Measurements from ENCODE around the gene SLC37A1.

The SLC37A1 gene

DNA sequence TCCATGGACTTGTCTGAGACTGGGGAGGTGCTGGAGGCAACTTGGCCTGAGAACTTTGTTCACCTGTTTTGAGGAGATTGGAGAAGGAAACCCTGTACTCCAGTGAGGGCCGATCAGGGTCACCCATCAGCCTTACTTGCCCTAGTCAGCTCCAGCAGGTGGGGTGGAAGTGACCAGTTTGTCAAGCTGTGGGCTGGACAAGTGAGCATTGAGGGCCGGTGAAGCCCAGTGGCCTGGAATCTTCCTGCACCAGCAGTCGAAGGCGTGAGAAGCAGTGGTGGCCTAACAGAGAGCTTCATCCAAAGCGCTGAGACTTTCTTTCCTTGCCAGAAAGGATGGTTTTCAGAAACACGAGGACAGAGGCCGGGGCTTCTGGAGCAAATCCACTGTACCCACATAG, 9.6 kb downstream of the SLC37A1 start:
- TF ChIP-seq, protein P1, sequence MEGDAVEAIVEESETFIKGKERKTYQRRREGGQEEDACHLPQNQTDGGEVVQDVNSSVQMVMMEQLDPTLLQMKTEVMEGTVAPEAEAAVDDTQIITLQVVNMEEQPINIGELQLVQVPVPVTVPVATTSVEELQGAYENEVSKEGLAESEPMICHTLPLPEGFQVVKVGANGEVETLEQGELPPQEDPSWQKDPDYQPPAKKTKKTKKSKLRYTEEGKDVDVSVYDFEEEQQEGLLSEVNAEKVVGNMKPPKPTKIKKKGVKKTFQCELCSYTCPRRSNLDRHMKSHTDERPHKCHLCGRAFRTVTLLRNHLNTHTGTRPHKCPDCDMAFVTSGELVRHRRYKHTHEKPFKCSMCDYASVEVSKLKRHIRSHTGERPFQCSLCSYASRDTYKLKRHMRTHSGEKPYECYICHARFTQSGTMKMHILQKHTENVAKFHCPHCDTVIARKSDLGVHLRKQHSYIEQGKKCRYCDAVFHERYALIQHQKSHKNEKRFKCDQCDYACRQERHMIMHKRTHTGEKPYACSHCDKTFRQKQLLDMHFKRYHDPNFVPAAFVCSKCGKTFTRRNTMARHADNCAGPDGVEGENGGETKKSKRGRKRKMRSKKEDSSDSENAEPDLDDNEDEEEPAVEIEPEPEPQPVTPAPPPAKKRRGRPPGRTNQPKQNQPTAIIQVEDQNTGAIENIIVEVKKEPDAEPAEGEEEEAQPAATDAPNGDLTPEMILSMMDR (conservative IDR thresholded peaks at IDR 0.05; ENCODE audit: low read depth): no peak
- CTCF ChIA-PET: no interaction called here
- POLR2A ChIA-PET (ENCODE audit: low non-redundant PET): no interaction called here
- no peak overlapping the region for H3K27ac ChIP-seq
- no peak for DNase-seq (ENCODE audit: low spot score)

DNA sequence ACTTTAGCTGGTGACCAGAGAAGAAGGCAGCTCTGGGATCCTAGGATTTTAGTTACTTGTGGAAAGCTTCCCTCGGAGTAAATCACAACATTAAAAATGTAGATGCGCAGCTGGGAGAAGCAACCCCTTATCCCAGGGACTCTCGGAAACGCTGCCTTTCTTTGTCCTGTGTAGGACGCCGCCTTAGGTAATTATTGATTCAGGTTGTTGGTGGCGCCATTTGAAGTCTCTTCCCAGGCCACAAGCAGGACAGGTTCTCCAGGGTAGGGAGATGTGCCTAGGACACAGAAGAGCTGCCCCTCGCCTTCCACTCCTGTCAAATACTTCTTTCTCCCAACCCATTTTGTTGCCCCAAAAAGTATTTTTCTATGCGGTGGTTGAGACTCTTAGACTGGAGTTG, 10.3 kb downstream of the SLC37A1 start:
- TF ChIP-seq, protein P1 (conservative IDR thresholded peaks at IDR 0.05; ENCODE audit: low read depth): no peak
- ChIA-PET POLR2A (ENCODE audit: low non-redundant PET) (no interaction called here), CTCF (no interaction called here)
- DNase-seq (ENCODE audit: low spot score): no peak
- no peak overlapping the region for H3K27ac ChIP-seq

DNA sequence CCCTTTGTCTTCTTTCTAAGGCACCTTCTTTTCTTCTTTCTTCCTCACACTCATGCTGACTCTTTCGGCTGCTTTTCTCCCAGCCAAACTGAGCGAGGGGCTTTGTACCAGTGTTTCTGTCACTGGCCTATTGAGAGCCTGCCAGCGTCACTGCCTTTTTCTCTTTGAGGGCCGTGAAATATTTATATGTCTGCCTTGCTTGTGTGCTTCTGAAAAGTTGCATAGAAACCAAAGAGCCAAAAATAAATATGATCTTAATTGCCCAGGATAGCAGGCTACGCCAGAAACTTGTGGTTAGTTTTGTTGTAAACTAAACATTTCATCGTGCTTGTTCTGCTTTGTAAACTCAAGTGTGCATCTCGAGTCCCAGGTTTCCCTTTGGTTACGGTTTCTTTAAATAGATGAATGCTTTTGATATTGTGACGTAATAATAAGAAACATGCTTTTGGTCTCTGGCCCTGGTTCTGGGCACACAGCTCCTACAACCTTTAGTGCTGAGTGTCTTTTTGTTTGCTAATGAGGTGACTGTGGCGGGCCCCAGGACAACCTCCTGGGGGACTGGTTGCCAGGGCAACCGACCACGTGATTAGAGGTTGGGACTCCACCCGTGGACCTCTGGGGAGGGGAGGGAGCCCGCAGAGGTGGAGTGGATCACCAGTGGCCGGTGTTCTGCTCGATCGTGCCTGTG, 10.8 kb downstream of the SLC37A1 start:
- TF ChIP-seq, protein P1 (conservative IDR thresholded peaks at IDR 0.05; ENCODE audit: low read depth): no peak

DNA sequence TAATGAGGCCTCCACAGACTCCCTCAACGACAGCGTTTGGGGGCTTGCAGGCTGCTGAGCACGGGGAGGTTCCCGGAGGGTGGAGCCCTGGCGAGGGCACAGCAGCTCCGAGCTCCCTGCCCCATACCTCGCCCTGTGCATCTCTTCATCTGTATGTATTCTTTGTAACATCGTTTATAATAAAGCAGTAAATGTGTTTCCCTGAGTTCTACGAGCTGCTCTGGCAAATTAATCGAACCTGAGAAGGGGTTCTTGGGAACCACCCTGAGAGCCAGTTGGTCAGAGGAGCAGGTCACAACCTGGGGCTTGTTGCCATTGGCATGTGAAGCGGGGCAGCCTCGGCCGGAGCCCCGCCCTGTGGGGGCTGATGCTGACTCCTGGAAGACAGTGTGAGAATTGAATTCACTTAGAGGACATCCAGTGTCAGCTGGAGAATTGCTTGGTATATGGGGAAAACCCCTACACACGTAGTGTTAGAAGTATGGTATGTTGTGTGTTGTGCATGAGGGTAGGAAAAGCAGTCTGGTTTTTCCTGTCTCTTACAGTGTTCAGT, 11.5 kb downstream of the SLC37A1 start:
- POLR2A ChIA-PET (ENCODE audit: low non-redundant PET): no interaction called here

More for the DNA sequence above, 10.8 kb downstream of the SLC37A1 start:
- POLR2A ChIA-PET (ENCODE audit: low non-redundant PET): no interaction called here
- no peak overlapping the region for H3K27ac ChIP-seq
- CTCF ChIA-PET: no interaction called here
- DNase-seq (ENCODE audit: low spot score): no peak

DNA sequence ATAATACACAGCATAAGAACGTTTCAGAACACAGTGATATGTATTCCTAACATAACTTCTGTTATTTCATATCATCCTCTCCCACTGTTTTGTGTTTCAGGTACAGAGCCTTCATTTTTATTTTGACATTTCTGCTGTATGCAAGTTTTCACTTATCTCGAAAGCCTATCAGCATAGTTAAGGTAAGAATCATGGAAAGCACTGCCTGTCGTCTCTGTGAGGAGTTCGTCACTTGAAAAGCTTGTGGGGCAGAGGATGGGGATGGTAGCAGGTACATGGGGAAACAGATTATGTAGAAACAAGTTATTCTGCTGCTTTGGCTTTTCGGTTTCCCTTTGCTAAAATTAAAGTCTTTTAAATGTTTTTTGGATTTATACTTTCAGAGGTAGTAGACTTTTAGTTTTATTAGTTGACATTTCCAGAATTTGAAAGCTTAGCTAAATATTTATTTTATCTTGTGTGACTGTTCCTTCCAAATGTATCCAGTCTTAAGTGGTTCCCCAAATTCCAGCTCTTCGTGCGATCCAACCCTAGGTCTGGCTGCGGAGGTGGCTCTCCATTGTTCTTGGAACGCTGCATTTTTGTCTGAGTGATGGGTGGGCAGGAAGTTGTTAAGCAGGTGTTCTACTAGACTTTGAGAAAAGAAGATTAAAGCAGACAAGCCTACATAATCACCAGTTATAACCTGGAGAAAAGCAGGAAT, 12.2 kb downstream of the SLC37A1 start:
- no peak for DNase-seq (ENCODE audit: low spot score)
- ChIA-PET CTCF (no interaction called here), POLR2A (ENCODE audit: low non-redundant PET) (no interaction called here)
- H3K27ac ChIP-seq: no peak overlapping the region
- TF ChIP-seq, protein P1 (conservative IDR thresholded peaks at IDR 0.05; ENCODE audit: low read depth): no peak

More for the DNA sequence above, 11.5 kb downstream of the SLC37A1 start:
- TF ChIP-seq, protein P1 (conservative IDR thresholded peaks at IDR 0.05; ENCODE audit: low read depth): no peak
- H3K27ac ChIP-seq: no peak overlapping the region
- CTCF ChIA-PET: no interaction called here
- no peak for DNase-seq (ENCODE audit: low spot score)

DNA sequence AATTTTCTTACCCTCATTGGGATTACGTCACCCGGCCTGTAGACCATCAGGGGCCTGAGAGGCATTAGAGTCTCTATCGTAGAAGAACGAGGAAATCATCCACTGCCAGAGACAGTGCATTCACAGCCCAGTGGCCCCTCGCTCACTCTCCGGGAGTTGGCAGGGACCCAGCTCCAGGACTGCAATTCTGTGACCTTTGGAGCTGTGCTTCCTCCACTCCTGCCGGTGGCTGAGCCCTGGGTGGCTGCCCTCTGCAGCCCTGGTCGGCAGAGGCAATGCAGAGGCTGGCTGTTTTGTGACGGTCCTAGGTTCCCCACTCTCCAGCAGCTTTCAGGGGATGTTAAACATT, 12.7 kb downstream of the SLC37A1 start:
- TF ChIP-seq, protein P1 (conservative IDR thresholded peaks at IDR 0.05; ENCODE audit: low read depth): no peak
- H3K27ac ChIP-seq: no peak overlapping the region
- ChIA-PET CTCF (no interaction called here), POLR2A (ENCODE audit: low non-redundant PET) (no interaction called here)
- DNase-seq (ENCODE audit: low spot score): no peak

Data from RWPE1 (cell line).